Chondrocyte (in vitro differentiated cells): ENCODE results near the gene INTS1. TPM values are rescaled to one million over a fixed set of nuclear protein-coding genes. Genes with fewer than 3 reads are reported as not detected.
"Not testable (repeated sequence)": the region's sequence is repeated elsewhere in the genome, so short reads cannot be mapped to it uniquely, and the experiment has no call there.

Experiments
- DNase-seq: peaks from one replicate; pipeline ENCODE4 v3.0.0; 2021; ENCODE audit warnings: mixed read lengths, low spot score
- H3K27ac Mint-ChIP-seq: one replicate; pipeline ENCODE4 v1.8.0; 2021; ENCODE audit warnings: mild to moderate bottlenecking, moderate library complexity, mixed read lengths; ENCODE audit not compliant: unreplicated experiment
- H3K27me3 Mint-ChIP-seq: 2 replicates; pipeline ENCODE4 v1.8.0; 2021; ENCODE audit warnings: low read depth, mixed read lengths
- H3K36me3 Mint-ChIP-seq: 2 replicates; pipeline ENCODE4 v1.8.0; 2021; ENCODE audit warnings: low read depth, mixed read lengths
- H3K4me1 Mint-ChIP-seq: 2 replicates; pipeline ENCODE4 v1.8.0; 2021; ENCODE audit warnings: low read depth, mild to moderate bottlenecking, mixed read lengths
- H3K4me3 Mint-ChIP-seq: one replicate; pipeline ENCODE4 v1.8.0; 2021; ENCODE audit warnings: mild to moderate bottlenecking, moderate library complexity, mixed read lengths; ENCODE audit not compliant: unreplicated experiment
- H3K9me3 Mint-ChIP-seq: 2 replicates; pipeline ENCODE4 v1.8.0; 2021; ENCODE audit warnings: low read depth, mixed read lengths
- CTCF ChIP-seq: fragments of 200-600 bp; sonication (generic); IDR thresholded peaks from 2 replicates; pipeline ENCODE4 v1.5.0; 2021; ENCODE audit warnings: antibody characterized with exemption, mild to moderate bottlenecking, moderate library complexity
- total RNA-seq: library from RNA; stranded (reverse); gene quantifications from 3 replicates; pipeline ENCODE4 v1.2.1, GENCODE V29; 2021

Gene INTS1
- total RNA-seq, 1 donor from 2014 or later = 80.4 TPM

- Mint-ChIP-seq H3K4me3 (no peak overlapping the region), H3K9me3 (peaks cover 12% of the 10 kb centered on the region), H3K4me1 (peaks cover 6% of the 10 kb centered on the region), H3K27me3 (no peaks in the 10 kb centered on the region), H3K27ac (no peak overlapping the region), H3K36me3 (peaks cover 3% of the 10 kb centered on the region)
- DNase-seq = no peak
- no peak for TF ChIP-seq CTCF
These were observed 16.5 kb upstream of the INTS1 start for GRCh38 chr7:1520539-1521234.

- not testable (repeated sequence) for H3K4me3 Mint-ChIP-seq, DNase-seq, H3K27ac Mint-ChIP-seq, H3K36me3 Mint-ChIP-seq, H3K27me3 Mint-ChIP-seq
- peaks cover 12% of the 10 kb centered on the region for H3K9me3 Mint-ChIP-seq
- H3K4me1 Mint-ChIP-seq = peaks cover 17% of the 10 kb centered on the region
These were observed 15.2 kb upstream of the INTS1 start for GRCh38 chr7:1519322-1519922.

GRCh38 chr7:1516586-1517251 lies 12.5 kb upstream of the INTS1 start:
- H3K27me3 Mint-ChIP-seq = no peaks in the 10 kb centered on the region
- H3K27ac Mint-ChIP-seq = no peak overlapping the region
- no peak for TF ChIP-seq CTCF
- DNase-seq = no peak
- H3K4me1 Mint-ChIP-seq = peaks cover 35% of the 10 kb centered on the region
- peaks cover 12% of the 10 kb centered on the region for H3K9me3 Mint-ChIP-seq
- H3K4me3 Mint-ChIP-seq = no peak overlapping the region
- H3K36me3 Mint-ChIP-seq = peaks cover 3% of the 10 kb centered on the region

- not testable (repeated sequence) for H3K4me3 Mint-ChIP-seq, H3K36me3 Mint-ChIP-seq, H3K27me3 Mint-ChIP-seq, DNase-seq
- Mint-ChIP-seq H3K9me3 (peaks cover 12% of the 10 kb centered on the region), H3K27ac (peak overlapping the region; percentile 65), H3K4me1 (peaks cover 35% of the 10 kb centered on the region)
These were observed 11.3 kb upstream of the INTS1 start for GRCh38 chr7:1515509-1515967.

- no peak for DNase-seq
- Mint-ChIP-seq H3K9me3 (peaks cover 10% of the 10 kb centered on the region), H3K27ac (peak overlapping the region; percentile 98), H3K27me3 (no peaks in the 10 kb centered on the region), H3K4me3 (no peak overlapping the region), H3K36me3 (peaks cover 3% of the 10 kb centered on the region), H3K4me1 (peaks cover 35% of the 10 kb centered on the region)
- TF ChIP-seq CTCF = no peak
These were observed 10.8 kb upstream of the INTS1 start for GRCh38 chr7:1514995-1515401.

GRCh38 chr7:1514407-1514806 lies 10.2 kb upstream of the INTS1 start:
- no peak for DNase-seq
- no peak for TF ChIP-seq CTCF
- H3K27ac Mint-ChIP-seq = peak overlapping the region; percentile 98

More at GRCh38 chr7:1514407-1514806, 10.2 kb upstream of the INTS1 start:
- Mint-ChIP-seq H3K27me3 (no peaks in the 10 kb centered on the region), H3K9me3 (peaks cover 5% of the 10 kb centered on the region), H3K4me3 (no peak overlapping the region), H3K4me1 (peaks cover 35% of the 10 kb centered on the region), H3K36me3 (peaks cover 3% of the 10 kb centered on the region)
